Activated CD8-positive, alpha-beta memory T cell treated with anti-CD3 and anti-CD28 coated beads for 1 hour (primary cell): ENCODE results near the gene ABO.
"Not testable (repeated sequence)": the region's sequence is repeated elsewhere in the genome, so short reads cannot be mapped to it uniquely, and the experiment has no call there.

Experiments used
- DNase-seq, 2 donors: peaks; one replicate each; pipeline ENCODE4 v3.0.0-alpha.2; 2020; ENCODE audit warnings: low read depth in 1 of 2; ENCODE audit errors: extremely low read depth in 1 of 2

ABO gene

DNA sequence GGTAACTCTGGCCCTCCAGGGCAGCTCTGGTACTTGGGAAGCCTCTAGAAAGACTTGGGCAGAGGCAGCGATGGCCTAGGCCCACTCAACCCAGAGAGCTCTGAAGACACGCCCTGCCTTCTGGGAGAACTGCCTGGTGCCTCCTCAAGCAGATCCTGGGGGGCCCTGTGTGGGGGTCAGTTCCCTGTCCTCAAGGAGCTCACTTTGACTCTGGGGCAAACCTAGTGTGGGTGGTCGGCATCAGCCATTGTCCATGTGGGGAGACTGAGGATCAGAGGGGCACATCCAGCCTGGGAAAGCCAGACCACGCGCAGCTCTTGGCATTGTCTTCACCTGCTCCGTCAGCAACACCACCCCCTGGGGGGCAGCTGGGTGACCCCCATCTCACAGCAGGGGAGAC, 28.0 kb downstream of the ABO start:
- no peak for DNase-seq

DNA sequence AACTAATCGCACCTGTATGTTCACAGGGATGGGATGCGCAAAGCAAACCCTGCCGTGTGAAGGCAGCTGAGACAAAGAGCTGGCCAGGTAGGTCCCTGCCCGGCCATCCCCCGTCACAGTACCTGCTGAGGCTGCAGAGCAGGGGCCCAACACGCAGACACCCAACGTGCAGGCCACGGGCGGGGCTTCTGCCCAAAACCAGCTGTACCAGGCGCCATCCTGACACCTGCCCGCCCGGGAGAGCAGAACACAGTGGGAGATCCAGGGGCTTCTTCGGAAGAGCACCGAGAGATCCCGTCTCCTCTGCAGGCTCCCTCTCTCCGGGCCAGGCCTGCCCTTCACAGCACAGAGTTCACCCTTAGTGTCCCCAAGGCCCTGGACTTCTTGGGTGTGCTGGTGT, 28.4 kb downstream of the ABO start:
- no peak for DNase-seq

DNA sequence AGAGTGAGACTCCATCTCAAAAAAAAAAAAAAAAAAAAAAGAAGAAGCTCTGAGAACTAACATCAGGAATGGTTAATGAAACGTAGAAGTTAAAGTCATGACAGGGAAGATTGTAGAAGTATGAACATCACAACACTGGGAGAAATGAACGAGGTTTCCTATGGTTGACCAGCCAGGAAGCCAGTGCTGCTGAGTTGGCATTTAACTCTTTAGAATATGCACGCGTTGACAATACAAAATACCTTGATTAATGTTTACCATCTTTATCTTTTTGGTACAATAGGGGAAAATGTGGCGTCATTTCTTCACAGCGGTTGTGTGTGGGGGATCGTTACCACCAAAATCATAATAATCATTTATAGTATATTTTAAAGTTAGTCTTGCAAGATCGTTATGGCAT, 32.0 kb downstream of the ABO start:
- no peak for DNase-seq

DNA sequence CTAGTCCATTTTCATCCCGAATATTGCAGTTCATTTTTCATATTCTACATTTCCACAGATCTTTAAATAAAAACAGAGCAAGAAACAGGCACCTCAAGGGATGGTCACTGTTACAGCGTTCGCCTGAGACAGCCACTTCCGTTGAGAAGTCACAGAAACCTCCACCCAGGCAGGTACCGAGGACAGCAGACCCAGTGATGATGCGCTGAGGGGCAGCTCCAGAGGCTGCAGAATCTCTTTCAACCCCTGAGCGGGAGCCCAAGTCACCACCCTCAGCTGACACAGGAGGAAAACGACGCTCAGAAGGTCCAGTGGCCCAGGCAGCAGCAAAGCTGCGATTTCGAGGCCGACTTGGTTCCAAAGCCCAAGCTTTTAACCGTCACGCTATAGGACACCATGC, 32.8 kb downstream of the ABO start:
- DNase-seq, result no peak

DNA sequence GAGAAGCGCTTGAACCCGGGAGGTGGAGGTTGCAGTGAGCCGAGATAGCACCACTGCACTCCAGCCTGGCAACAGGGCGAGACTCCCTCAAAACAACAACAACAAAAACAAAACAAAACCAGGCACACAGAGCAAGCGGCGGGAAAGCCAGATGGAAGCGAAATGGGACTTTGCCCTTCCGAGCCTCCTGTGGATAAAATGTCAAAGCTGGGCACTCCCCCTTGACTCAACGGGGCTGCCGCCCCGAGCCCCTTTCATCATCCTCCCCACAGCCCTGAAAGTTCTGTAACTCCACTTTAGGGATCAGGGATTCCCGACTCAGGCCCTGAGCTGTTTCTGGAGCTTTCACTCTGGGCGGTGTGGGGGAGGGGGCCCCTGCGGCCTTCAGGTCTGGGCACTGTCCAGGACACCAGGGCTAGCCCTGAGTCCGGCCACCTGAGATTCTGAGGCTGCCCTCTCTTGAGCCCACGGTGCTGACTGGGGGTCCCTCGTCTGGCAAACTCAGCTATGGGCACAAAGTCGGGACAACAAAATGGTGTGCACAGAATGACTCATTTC, 35.4 kb downstream of the ABO start:
- DNase-seq, result no peak

DNA sequence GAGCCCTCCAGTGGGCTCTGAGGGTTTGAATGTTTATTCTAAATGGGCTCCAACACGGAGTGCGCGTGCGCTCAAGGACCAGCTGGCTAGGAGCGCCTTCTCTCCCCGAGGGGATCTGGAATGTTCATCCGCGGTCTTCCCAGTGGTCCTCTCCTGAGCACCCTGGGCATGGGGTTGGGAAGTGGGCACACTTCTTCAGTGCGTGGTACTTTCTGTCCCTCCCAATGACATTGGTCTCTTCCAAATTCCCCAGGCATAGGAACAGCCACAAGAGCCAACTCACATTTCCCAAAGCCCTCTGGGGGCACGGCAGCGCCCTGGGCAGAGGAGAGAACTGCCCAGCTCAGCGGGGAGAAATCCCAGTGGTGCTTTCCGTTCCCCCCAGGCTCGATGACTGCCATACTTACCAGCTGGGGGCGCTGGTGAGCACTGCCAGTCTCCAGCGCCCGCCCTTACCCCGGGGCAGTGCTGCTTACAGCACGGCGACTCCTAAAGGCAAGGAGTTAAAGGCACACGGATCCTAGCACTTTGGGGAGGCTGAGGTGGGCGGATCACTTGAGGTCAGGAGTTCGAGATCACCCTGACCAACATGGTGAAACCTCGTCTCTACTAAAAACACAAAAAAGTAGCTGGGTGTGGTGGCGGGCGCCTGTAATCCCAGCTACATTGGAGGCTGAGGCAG, 36.0 kb downstream of the ABO start:
- DNase-seq, result peak in 1 of 2 donors; percentile 51

DNA sequence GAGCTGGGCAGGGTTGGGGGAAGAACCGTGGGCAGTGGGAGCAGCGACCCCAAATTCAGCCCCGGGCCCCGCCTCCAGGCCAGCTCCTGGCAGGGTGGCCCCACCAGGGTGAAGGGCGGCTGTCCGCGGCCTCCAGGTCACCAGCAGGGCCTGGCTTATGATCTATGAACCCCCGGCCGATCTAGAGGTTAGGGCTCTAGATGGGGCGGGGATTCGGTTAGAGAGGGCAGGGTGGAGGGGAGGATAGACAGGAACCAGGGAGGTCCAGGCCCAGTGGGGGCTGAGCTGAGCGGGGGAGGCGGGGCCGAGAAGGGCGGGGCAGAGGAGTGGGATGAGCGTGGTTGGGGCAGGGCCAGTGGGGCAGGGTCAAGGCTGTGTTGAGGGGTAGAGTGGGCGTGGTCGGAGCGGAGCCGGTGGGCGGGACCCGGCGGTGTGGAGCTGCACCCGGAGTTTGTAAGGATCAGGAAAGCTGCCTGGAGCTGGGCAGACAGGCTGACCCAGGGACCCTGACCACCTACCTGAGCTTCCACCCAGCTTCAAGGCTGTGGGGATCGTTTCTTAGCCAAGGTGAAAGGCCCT, 36.6 kb downstream of the ABO start:
- peak in 1 of 2 donors; percentile 17 for DNase-seq

DNA sequence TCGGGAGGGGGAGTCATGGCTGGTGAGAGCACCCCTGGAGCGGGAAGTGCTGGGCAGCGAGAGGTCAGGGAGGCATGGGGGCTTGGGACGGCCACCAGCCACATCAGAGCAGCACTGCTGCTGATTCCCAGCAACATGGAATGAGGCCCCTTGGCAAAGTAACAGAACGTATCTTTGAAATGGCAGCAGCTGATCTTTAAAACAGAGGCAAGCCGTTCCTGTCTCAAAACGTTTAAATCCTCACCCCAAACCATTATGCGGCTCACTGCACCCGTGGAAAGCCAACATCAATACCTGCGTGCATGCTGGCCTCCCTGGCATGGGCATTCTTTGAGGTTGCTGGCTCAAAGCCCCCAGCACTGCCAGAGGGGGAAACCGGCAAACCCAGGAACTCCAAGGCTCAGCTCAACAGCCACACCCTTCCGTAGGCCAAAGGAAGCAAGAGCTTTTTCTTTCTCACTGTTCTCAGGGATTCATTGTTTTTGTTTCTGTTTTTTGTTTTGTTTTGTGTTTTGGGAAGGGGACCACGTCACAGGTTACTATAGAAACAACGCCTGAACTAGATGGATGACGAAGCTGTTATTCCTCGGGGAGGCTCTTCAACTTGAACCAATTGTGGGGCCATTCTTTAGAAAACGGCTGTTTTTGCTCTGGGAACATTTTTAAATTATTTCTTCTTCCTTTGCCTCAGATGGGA, 37.8 kb downstream of the ABO start:
- DNase-seq, result no peak

DNA sequence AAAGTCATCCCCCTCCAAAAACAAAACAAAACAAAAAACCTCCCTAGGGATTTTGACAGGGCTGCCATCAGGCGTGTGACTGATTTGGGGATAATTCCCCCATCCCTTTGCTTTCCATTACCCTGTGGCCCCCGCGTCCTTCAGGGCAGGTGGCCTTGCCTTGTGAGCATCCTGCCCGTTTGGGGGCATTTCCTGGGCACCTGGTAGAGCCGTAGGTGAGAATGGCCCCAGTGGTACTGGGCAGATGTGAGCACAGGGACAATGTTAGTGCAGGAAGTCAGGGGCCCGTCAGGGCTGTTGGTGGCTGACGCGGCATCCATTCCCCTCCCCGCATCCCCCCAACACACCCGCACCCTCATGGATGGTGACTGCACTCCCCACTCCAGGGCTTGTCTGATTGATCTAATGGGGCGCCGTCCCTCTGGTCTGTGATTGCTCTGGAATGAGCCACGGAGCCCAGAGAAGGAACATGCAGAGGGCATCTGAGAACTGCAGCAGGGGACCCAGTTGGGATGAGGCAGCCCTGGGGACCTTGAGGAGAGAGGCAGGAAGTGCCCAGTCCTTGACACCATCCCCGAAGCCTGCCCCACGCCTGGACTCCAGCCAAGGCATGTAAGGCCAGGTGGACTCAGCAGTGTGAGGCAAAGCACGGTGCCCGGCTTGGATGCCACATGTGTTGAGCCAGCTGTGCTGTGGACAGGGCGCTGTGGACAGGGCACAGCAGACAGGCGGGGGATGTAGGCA, 38.5 kb downstream of the ABO start:
- not testable (repeated sequence) for DNase-seq

DNA sequence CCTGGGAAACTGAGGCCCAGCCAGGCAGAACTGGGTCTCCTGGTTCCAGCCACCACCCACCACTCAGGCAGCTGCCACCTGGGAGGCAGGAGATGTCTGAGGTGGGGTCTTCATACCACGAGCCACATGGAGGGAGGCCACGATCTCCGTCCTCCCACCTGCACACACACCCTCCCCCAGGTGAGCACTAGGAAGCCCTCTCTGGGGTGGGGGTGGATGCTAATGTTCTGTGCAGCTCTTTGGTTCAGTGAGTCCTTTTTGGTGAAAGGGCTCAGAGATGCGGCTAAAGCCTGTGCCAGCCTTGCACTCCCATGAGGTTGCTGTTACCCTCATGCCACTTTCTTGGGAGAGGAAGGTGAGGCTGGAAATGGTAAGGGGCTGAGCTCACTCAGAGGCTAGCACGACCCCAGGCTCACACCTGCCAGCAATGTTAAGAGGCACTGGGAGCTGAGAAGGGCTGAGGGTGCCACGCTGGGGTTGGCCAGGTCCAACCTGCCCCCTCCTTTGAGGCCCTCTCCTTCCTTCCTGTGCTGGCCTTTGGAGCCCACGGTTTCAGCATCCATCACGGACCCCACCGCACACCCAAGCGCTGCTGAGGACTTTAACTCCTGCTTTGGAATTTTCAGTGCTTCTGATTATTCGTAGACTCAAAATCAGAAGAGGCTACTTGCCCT, 39.3 kb downstream of the ABO start:
- no peak for DNase-seq

DNA sequence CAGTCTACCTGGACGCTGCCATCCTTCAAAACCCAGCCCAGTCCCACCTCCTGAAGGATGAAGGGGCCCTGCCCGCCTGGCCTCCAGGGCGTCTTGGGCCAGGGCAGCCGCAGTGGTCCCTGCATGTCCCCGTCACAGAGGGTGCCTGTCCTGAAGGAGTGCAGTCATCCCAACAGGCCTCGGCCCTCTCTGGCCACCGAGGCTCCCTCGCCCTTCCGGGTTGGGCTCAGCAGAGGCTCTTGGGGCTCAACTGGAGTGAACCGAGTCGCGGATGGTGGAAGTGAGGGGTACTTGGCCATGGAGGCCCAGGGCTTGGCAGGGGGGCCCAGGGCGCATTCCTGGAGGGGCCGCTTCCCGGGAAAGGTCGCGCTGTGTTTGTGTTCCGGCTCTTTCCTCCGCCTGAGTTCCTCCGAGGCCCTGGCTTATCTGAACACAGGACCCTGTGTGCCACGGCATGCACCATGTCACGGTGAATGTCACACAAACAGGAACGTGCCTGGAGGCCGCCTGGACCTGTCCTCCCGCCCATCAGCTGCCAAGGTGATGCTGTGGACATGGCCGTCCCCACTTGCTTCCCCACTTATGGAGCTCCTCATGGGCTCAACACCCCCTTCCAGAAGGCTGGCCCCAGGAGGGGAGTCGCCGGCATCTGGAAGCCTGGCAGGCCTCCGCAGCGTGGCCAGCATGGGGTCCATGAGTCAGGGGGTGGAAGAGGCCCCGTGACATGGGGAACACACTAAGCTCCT, 40.3 kb downstream of the ABO start:
- no peak for DNase-seq

DNA sequence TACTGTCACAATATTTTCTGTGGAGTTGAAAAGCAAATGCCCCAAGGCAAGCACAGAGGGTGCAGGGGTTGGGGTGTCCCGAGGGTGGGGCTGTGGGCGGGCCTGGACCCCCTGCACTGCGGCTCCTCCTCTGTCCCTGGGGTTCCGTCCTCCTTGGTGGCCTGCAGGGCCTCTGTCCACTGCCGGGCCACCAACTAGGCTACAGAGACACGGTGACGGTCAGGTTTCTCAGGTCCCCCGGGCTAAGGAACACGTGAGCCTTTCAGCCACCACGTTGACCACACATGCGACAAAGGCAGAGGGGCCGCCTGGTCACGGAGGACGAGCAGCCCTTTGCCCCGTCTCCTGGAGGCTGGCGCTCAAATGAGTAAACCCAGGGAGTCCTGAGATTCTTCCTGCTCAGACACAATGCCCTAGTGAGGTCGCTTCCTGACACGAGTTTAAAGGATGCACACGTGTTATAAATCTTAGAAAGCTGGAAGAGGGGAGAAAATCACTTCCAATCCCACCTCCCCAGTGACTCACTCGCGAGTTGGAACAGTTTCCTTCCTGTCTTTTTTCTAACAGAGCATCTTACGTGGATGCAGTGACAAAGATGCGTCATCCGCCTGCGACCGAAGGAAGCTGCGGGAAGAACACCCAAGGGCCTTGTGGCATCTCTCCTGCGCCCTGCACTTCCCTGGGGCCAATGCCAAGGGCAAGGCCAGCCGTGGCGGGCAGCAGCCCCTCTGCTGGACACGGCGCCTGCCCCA, 41.1 kb downstream of the ABO start:
- DNase-seq, result no peak

DNA sequence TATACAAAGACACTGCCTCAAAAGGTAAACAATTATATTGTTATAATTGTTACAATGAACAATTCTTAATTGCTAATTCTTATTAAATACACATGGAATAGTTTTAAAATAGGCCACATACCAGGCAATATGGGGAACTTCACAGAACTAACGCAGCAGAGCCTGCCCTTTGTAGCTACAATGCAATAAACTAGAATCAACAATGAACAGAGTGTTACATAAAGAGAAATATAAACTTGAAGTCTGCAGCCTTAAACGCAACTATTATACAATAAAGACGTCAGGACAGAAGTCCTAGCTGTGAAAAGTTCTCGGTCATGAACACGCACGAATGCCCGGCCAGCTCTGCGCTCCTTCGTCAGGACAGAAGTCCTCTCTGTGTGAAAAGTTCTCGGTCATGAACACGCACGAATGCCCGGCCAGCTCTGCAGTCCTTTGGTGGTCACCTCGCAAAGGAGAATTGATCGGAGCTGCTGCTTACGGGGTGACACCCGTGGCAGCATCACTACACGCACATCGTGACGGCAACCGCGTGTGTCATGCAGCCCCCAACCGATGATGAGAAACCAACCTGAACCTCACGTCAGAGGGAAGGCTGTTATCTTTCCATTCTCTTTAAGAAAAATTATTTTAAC, 43.0 kb downstream of the ABO start:
- not testable (repeated sequence) for DNase-seq

DNA sequence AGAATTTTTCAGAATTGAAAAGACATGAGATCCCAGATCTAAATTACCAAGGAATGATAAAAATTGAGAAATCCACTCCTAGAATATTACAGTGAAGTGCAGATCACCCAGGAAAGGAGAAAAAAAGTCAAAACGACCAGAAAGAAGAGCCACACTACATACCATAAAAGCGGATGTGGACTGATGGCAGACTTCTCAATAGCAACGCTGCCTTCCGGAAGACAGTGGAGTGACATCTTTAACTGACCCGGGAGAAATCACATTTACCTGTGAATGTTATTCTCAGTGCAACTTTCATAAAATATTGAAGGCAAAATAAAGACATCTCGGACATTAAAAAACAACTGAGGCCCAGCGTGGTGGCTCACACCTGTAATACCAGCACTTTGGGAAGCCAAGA, 44.5 kb downstream of the ABO start:
- not testable (repeated sequence) for DNase-seq

DNA sequence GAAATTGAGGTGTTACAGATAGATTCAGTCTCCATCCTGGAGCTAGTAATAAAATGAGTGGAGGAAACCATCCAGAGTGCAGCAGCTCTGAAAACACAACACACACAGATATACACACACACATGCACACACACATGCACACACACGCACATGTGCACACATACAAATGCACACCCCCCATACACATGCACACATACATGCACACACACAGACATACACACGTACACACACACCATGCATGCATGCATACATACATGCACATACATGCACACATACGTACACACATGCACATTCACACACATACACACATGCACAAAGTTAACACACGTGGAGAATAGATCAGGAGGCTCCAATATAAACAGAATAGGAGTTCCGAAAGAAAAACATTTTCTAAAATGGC, 44.9 kb downstream of the ABO start:
- no peak for DNase-seq

DNA sequence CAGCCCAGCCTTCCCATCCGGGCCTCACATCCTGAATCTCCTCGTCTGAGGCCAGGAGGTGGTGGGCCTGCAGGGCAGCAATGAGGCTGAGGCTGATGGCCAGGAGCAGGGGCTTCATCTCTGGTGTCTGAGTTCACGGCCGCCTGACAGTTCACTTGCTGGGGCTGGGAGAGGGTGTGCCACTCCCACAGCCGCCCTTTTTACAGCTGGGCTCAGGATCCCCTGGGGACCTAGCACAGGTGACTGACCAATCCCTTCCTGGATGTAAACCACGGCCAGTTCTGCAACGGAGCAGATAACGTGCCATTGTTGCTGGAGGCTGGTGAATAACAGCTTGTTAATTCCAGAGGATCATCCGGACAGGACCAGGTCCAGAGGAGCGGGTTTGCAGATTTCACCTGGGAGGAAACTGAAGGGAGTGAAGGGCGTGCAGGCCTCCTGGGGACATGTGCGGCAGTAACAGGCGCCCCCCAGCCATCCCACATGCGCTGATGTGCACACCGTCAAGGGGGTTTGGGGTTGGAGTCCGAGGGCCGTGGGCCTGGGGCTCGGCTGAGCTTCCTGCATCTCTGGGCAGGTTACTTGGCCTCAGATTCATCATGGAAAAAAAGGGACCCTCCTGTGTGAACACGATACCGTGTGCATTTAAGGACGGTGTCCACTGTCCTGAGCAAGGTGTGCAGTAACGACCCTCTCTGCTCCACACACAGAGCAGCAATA, 46.4 kb downstream of the ABO start:
- not testable (repeated sequence) for DNase-seq

DNA sequence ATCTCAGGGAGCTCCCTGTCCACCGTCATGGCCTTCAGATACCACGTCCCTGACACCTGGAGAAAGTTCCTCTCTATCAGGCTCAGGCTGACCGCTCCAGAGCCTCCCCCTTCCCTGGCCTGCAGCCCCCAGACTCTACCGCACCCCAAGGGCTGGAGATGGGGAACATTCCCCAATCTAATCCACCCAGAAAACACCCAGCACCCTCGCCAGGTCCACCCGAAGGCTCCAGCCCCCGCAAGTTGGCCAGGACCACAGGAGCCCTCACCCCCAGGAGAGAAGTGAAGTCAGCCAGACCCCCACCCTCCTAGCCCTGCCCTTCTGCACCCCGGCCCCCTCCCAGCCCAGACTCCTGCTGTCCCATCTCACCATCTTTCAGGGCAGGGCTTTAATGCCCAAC, 47.0 kb downstream of the ABO start:
- DNase-seq, result not testable (repeated sequence)

DNA sequence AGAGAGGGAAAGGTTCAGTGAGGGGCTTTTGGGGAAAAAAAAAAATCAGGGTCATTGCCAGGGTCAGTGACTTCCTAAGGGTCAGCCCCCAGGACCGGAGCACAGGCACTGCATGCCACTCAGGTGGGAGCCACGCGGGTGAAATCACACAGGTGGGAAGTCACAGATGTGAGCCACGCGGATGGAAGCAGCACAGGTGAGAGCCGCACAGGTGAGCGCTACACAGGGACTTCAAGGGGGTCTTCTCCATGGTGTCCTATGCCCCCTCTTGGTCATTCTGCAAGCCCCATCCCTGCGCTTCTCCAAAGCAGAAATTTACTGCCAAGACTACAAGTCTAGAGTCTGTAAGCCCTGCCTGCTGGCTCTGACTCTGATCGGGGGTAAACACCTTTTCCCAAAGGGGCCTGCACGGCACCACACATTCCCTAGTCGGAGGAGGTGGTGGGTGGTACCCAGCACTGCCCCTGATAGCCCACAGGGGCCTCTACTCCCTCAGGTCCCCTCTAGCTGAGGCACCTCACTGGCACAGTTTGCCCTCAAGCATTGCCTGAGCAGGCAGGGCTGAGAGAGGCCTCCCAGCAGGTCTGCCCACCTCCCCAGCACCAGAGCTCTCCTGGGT, 47.6 kb downstream of the ABO start:
- no peak for DNase-seq
